Activated naive CD8-positive, alpha-beta T cell (primary cell): ENCODE results near the gene ANKRD55.
A peak's percentile ranks its signal among the peaks of the same experiment; 100 is the strongest.
"Not testable (repeated sequence)": the region's sequence is repeated elsewhere in the genome, so short reads cannot be mapped to it uniquely, and the experiment has no call there.

Experiments used
- H3K27ac Mint-ChIP-seq: one replicate; pipeline ENCODE4 v1.8.0; 2021; ENCODE audit warnings: mixed read lengths
- H3K27me3 Mint-ChIP-seq: one replicate; pipeline ENCODE4 v1.8.0; 2021; ENCODE audit warnings: mixed read lengths
- H3K36me3 Mint-ChIP-seq: one replicate; pipeline ENCODE4 v1.8.0; 2021; ENCODE audit warnings: mixed read lengths
- H3K4me1 Mint-ChIP-seq: one replicate; pipeline ENCODE4 v1.8.0; 2021; ENCODE audit warnings: low read depth, mixed read lengths
- H3K4me3 Mint-ChIP-seq: one replicate; pipeline ENCODE4 v1.8.0; 2021; ENCODE audit warnings: mild to moderate bottlenecking, mixed read lengths
- H3K9me3 Mint-ChIP-seq: one replicate; pipeline ENCODE4 v1.8.0; 2021; ENCODE audit warnings: low read depth, mixed read lengths

The ANKRD55 gene

DNA sequence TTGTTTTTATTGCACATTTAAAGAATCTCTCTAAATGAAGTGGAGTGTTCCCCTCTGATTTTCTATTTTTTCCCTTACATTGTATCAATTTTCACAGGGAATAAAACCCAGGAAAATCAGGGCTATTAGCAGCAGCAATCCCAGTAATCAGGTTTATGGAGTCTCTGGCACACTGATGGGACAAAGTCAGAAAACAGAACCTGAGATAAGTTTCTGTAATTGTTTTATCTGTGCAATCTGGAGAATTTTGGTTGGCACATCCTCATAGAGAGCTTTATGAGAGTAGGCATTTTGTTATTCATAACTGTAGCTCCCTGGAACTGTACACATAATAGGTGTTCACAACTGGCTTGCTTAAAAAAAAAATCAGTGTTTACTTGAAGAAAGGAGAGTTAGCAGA lies 141.5 kb downstream of the ANKRD55 start:
- peak overlapping the region; percentile 45 for H3K4me3 Mint-ChIP-seq
- H3K9me3 Mint-ChIP-seq: no peaks in the 10 kb centered on the region
- peaks cover 59% of the 10 kb centered on the region for H3K4me1 Mint-ChIP-seq
- no peaks in the 10 kb centered on the region for H3K36me3 Mint-ChIP-seq
- H3K27ac Mint-ChIP-seq: peak overlapping the region; percentile 25
- H3K27me3 Mint-ChIP-seq: no peaks in the 10 kb centered on the region

DNA sequence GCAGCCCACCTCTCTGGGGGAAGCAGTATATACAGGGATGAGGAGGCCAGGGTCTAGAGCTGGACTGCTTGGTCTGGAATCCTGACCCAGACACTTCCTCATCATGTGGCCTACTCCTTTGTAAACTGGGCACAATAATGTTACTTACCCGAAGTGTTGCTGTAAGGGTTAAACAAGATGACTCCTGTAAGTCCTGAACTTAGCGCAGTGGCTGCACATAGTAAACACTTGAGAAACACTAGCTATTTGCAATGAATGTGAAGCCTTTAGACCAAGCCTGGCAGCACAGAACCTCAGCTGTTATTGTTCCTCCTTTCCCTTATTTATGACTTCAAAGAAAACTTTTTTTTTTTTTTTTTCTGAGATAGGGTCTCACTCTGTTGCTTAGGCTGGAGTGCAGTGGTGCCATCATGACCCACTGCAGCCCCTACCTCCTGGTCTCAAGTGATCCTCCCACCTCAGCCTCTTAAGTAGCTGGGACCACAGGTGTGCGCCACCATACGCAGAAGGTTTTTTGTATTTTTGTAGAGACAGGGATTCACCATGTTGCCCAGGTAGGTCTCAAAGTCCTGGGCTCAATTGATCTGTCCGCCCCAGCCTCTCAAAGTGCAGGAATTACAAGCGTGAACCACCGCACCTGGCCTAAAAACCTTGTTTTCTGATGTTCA lies 142.2 kb downstream of the ANKRD55 start:
- Mint-ChIP-seq H3K4me1 (peaks cover 56% of the 10 kb centered on the region), H3K36me3 (peaks cover 2% of the 10 kb centered on the region), H3K27me3 (no peaks in the 10 kb centered on the region), H3K27ac (peak overlapping the region; percentile 22), H3K9me3 (no peaks in the 10 kb centered on the region), H3K4me3 (peak overlapping the region; percentile 45)

DNA sequence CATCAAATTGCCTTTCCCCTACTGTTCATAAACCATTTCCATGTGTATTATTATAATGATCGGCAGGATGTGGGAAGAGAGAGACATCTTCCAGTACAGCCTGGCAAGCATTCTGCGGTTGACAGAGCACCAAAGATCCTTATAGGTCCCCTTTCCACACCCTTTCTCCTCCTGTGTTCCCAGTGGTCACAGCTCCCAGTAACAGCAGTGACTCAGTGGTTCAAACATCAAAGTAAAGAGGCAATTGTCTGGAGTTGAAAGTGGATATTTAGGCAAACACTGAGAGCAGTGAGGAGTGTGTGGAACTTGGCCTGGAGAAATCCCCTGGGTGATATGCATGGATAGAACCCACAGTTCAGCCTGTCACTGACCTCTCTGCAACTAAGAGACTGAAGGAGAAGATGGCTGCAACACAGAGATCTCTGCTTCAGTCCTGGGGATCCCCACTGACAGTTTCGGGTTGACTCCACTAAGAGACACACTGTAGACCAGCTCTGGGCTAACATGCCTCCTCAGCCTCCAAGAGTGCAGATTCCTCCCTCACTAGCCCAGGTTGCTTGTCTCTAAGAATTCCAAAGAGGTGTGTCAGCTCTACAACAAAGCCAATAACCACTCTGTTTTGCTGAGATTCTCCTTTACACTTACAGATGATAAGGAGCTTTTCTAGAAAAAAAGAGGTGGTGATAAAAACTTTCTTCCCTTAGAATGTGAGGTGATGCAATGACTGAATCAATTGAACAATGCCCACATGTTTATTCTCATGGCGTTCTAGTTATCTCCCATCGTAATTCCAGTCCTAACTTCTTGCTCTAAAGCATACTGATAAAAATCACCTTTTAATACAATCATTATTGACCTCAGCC lies 143.9 kb downstream of the ANKRD55 start:
- Mint-ChIP-seq H3K36me3 (peaks cover 2% of the 10 kb centered on the region), H3K4me1 (peaks cover 47% of the 10 kb centered on the region), H3K27ac (no peak overlapping the region), H3K27me3 (no peaks in the 10 kb centered on the region), H3K4me3 (no peak overlapping the region), H3K9me3 (no peaks in the 10 kb centered on the region)

DNA sequence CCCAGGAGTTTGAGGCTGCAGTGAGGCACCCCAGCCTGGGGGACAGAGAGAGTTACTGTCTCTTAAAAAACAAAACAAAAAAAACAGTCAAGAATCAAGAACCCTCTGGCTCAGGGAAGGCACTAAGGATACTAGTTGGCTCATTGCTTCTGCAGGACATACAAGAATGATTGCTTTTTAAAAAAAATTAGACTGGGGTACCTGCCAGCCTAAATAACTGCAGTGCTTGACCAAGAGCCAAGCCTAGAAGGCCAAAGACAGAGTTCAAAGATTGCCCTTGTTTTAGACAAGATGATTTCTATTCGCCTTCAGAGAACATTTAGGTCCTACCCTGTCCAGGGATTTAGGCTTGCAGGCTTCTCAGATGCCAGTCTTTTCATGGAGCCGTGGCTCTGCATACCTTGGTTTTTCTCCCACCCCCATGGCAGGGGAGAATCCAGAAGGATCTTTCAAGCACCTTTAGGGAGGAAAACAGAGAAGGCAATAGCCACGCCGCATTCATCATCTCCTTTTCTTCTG lies 144.6 kb downstream of the ANKRD55 start:
- no peak overlapping the region for H3K27ac Mint-ChIP-seq
- H3K36me3 Mint-ChIP-seq: peaks cover 2% of the 10 kb centered on the region
- H3K4me3 Mint-ChIP-seq: no peak overlapping the region
- peaks cover 42% of the 10 kb centered on the region for H3K4me1 Mint-ChIP-seq
- no peaks in the 10 kb centered on the region for H3K27me3 Mint-ChIP-seq
- no peaks in the 10 kb centered on the region for H3K9me3 Mint-ChIP-seq

DNA sequence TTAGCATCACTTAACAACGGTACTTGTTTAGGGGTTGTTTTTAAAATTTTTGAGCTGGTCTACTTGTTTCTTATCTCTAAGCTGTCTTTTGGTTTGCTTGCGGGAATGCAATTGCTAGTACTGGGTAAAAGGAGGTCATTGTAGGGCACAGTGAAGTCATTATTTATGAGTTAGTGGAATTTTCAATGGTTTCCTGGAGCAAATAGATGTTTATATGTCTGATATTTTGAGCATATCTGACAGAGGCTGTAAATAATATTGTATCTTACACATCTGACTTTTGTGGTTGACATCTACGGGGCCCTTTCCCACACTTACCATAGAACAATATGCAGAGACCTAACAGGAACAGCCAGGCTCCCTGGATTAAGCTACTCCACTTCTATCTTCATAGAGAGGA lies 147.9 kb downstream of the ANKRD55 start:
- peaks cover 35% of the 10 kb centered on the region for H3K4me1 Mint-ChIP-seq
- H3K4me3 Mint-ChIP-seq: no peak overlapping the region
- H3K36me3 Mint-ChIP-seq: peaks cover 4% of the 10 kb centered on the region
- H3K27ac Mint-ChIP-seq: no peak overlapping the region
- H3K27me3 Mint-ChIP-seq: no peaks in the 10 kb centered on the region
- H3K9me3 Mint-ChIP-seq: no peaks in the 10 kb centered on the region

DNA sequence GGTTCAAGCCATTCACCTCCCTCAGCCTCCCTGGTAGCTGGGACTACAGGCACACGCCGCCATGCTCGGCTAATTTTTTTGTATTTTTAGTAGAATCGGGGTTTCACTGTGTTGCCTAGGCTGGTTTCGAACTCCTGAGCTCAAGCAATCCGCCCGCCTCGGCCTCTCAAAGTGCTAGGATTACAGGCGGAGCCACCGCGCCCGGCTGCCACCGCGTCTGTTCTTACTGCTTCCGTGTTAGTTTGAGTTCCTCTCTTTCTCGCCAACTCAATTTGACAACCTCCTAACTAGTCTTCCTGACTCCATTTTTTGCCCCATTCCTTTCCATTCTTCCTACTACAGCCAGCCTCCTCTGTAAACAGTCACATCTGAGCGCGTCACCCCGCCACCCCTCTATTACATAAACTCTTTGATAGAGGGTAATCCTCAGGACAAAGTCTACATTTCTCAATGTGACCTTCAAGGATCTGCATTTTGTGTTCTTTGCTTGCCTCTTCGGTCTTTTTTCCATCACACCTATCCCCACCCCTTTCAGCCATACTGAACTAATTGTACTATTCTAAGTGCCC lies 149.8 kb downstream of the ANKRD55 start:
- Mint-ChIP-seq H3K27ac (no peak overlapping the region), H3K9me3 (no peaks in the 10 kb centered on the region), H3K4me1 (peaks cover 41% of the 10 kb centered on the region), H3K36me3 (peaks cover 4% of the 10 kb centered on the region), H3K27me3 (no peaks in the 10 kb centered on the region), H3K4me3 (no peak overlapping the region)

DNA sequence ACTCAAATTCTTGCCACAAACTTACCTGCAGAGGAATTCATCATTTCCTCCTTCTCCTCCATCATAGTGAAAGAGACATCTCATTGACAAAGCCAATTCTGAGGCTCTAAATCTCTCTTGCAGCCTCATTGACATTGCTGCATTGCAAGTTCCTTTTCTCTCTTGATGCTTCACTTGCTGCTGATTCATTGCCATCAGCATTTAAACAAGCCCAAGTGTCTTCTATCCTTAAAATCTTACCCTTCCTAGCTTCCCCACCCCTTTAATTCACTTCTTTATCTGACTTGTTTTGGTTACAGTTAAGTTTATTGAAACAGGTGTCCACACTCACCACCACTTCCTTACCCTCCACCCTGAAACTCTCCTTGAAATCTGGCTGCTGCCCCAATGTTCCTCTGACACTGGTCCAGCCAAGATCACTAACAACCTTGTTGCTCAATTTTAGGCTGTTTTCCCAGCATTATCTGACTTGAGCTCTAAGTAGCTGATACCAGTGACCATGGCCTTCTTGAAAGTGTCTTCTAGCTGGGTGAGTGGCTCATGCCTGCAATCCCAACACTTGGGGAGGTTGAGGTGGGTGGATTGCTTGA lies 152.0 kb downstream of the ANKRD55 start:
- H3K36me3 Mint-ChIP-seq, H3K27me3 Mint-ChIP-seq, H3K9me3 Mint-ChIP-seq: not testable (repeated sequence)
- H3K4me1 Mint-ChIP-seq: peaks cover 47% of the 10 kb centered on the region
- H3K27ac Mint-ChIP-seq: peak overlapping the region; percentile 82
- H3K4me3 Mint-ChIP-seq: peak overlapping the region; percentile 42

DNA sequence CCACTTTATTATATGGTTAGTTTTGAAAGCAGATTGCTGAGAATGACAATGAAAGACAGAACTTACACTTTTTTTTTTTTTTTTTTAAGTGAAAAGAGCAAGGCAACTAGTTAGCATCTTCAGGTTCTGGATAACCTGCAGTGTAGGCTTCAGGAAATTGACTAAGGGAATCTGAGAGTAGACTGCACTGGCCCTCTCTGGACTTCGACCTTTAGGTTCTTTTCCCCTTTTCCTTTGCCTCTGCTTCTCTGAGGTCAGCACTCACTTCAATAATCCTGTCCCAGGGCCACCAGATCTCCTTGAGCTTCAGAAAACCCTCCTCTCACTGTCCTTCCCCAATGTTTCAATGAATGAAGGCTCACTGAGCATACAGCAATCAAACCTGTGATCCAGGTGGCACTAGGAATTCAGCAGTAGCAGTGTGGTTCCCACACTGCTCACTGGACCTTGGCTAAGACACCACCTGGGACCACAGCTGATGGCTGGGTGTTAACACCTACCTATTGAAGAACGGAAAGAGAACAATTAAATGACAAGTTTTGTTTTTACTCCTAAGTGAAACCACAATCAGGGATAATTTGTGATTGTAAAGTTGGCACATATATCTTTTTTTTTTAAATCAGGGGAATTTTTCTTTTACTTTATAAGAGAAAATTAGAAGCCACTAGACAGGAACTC lies 152.6 kb downstream of the ANKRD55 start:
- Mint-ChIP-seq H3K36me3 (peaks cover 2% of the 10 kb centered on the region), H3K27ac (peak overlapping the region; percentile 82), H3K9me3 (no peaks in the 10 kb centered on the region), H3K27me3 (no peaks in the 10 kb centered on the region), H3K4me3 (peak overlapping the region; percentile 42), H3K4me1 (peaks cover 47% of the 10 kb centered on the region)

DNA sequence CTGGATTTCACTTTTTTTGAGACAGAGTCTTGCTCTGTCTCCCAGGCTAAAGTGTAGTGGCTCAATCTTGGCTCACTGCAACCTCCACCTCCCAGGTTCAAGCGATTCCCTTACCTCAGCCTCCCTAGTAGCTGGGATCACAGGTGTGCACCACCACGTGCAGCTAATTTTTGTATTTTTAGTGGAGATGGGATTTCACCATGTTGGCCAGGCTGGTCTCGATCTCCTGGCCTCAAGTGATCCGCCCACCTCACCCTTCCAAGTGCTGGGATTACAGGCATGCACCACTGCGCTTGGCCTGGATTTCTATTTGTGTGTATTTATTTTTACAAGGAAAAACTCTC lies 154.0 kb downstream of the ANKRD55 start:
- H3K36me3 Mint-ChIP-seq, H3K4me3 Mint-ChIP-seq, H3K27me3 Mint-ChIP-seq, H3K27ac Mint-ChIP-seq, H3K9me3 Mint-ChIP-seq: not testable (repeated sequence)
- peaks cover 49% of the 10 kb centered on the region for H3K4me1 Mint-ChIP-seq

DNA sequence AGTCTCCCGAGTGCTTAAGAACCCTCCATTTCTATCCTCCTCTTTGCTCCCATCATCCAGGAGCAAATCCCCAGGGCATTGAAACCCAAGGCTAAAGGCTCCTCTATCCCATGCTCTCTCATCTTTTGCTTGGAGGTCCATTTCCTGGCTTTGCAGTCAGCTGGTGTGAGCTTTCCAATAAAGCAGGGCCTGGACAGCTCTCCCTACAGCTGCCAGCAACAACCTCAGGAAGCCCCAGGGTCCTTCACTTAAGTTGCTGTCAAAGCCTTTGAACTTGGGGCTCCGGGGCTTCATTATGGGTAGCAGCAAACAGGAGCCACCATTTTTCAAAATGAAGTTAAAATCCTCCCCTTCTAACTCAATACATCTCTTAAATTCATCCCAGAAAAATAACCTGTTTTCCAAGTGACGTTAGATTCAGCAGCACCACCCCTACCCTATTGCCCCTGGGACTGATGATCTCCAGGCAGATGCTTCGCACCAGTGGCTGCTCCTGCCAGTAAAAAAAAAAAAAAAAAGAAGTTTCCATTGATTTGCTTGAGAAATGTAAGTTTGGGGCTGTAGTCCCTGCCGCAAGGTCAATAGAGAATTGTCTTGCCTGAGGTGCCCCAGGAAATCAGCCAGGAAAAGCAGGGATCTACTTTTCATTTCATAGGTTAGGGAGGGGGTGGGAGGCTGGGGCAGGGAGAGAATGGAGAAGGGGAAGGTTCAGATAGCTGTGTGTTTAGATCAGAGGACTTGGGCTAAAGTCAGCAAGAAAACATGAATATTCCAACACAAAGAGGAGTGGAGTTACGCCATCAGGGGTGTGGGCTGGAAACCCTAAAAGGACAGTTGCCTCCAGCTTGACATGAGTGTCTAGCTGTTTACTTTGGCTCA lies 154.6 kb downstream of the ANKRD55 start:
- Mint-ChIP-seq H3K27me3 (no peaks in the 10 kb centered on the region), H3K9me3 (no peaks in the 10 kb centered on the region), H3K4me1 (peaks cover 53% of the 10 kb centered on the region), H3K36me3 (peaks cover 2% of the 10 kb centered on the region), H3K4me3 (no peak overlapping the region), H3K27ac (no peak overlapping the region)

DNA sequence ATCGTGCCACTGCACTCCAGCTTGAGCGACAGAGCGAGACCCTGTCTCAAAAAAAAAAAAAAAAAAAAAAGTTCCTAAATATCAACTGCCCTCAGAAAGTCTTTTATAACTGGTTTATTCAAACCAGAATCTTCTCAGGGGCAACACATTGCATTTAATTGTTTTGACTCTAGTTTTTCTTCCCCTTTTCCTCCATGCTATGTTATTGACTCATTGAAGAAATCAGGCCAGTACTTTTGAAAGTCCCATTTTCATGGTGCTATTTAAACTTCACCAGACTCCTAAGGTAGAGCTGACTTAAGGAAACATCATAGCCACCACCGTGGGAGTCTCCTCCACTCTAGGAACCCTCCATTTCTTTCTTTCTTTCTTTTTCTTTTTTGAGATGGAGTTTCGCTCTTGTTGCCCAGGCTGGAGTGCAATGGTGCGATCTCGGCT lies 155.3 kb downstream of the ANKRD55 start:
- Mint-ChIP-seq H3K9me3 (no peaks in the 10 kb centered on the region), H3K4me3 (no peak overlapping the region), H3K27ac (no peak overlapping the region), H3K36me3 (no peaks in the 10 kb centered on the region), H3K27me3 (no peaks in the 10 kb centered on the region), H3K4me1 (peaks cover 58% of the 10 kb centered on the region)

DNA sequence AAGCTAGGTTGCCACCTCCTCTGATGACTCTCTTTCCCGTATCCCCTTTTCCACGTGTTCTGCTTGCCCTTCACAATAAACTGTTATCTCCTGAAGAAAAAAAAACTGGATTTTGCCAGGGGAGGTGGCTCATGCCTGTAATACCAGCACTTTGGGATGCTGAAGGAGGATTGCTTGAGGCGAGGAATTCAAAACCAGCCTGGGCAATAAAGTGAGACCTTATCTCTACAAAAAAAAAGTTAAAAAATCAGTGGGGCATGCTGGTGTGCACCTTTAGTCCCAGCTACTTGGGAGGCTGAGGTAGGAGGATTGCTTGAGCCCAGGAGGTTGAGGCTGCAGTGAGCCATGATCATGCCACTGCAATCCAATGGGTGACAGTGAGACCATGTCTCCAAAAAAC lies 156.6 kb downstream of the ANKRD55 start:
- H3K4me3 Mint-ChIP-seq: no peak overlapping the region
- no peak overlapping the region for H3K27ac Mint-ChIP-seq
- no peaks in the 10 kb centered on the region for H3K27me3 Mint-ChIP-seq
- H3K4me1 Mint-ChIP-seq: peaks cover 60% of the 10 kb centered on the region
- H3K36me3 Mint-ChIP-seq: no peaks in the 10 kb centered on the region
- no peaks in the 10 kb centered on the region for H3K9me3 Mint-ChIP-seq

DNA sequence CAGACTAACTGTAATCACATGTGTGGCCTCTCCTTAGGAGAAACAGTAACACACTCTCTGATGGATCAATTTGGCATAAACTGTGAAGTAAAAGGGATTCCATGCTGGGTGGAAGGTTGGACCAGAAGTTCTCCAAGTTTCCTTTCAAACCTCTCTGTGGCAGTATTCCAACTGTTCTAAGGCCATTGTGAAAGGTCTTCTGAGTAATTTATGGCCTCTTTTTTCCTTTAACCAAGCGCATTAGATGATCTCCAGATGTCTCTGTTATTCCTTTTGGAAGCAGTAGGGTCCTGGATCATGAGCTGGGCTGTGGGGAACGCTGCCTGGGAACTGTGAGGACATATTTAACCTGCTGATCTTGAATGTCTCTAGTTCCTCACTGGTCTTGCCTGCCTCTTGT lies 157.8 kb downstream of the ANKRD55 start:
- no peaks in the 10 kb centered on the region for H3K27me3 Mint-ChIP-seq
- H3K27ac Mint-ChIP-seq: no peak overlapping the region
- no peaks in the 10 kb centered on the region for H3K36me3 Mint-ChIP-seq
- H3K4me3 Mint-ChIP-seq: no peak overlapping the region
- H3K4me1 Mint-ChIP-seq: peaks cover 61% of the 10 kb centered on the region
- H3K9me3 Mint-ChIP-seq: no peaks in the 10 kb centered on the region
